ENCODE results near the gene SPRY1. TPM values are rescaled to one million over a fixed set of nuclear protein-coding genes. Genes with fewer than 3 reads are reported as not detected.

SPRY1 gene
- total RNA-seq, 2 experiments from 2014 or later, result 50.7 to 53.2 TPM

- H3K27me3 Mint-ChIP-seq (ENCODE audit: low read depth), result no peaks in the 10 kb centered on the region
- ChIA-PET POLR2A (no interaction called here), CTCF (no interaction called here)
- H3K9me3 Mint-ChIP-seq (ENCODE audit: insufficient read depth), result no peaks in the 10 kb centered on the region
- no peaks in the 10 kb centered on the region for H3K36me3 Mint-ChIP-seq (ENCODE audit: low read depth)
- no peak for DNase-seq
- ATAC-seq, result no peak
- peaks cover 19% of the 10 kb centered on the region for H3K4me1 Mint-ChIP-seq (ENCODE audit: low read depth)
- no peak overlapping the region for H3K27ac Mint-ChIP-seq
- no peak overlapping the region for H3K4me3 Mint-ChIP-seq
These were observed 39.7 kb upstream of the SPRY1 start for GRCh38 chr4:123356921-123357320.

- no peak overlapping the region for H3K4me3 Mint-ChIP-seq
These were observed 36.9 kb upstream of the SPRY1 start for GRCh38 chr4:123359449-123360315.

GRCh38 chr4:123361195-123361861 lies 35.3 kb upstream of the SPRY1 start:
- Mint-ChIP-seq H3K36me3 (ENCODE audit: low read depth) (no peaks in the 10 kb centered on the region), H3K4me1 (ENCODE audit: low read depth) (peaks cover 4% of the 10 kb centered on the region), H3K27me3 (ENCODE audit: low read depth) (peaks cover 3% of the 10 kb centered on the region), H3K4me3 (no peak overlapping the region), H3K9me3 (ENCODE audit: insufficient read depth) (no peaks in the 10 kb centered on the region), H3K27ac (no peak overlapping the region)
- DNase-seq (no peak), ATAC-seq (no peak)
- POLR2A ChIA-PET, result no interaction called here
- CTCF ChIA-PET, result no interaction called here

More at GRCh38 chr4:123359449-123360315, 36.9 kb upstream of the SPRY1 start:
- ChIA-PET CTCF (no interaction called here), POLR2A (no interaction called here)
- Mint-ChIP-seq H3K27me3 (ENCODE audit: low read depth) (no peaks in the 10 kb centered on the region), H3K4me1 (ENCODE audit: low read depth) (peaks cover 4% of the 10 kb centered on the region), H3K36me3 (ENCODE audit: low read depth) (no peaks in the 10 kb centered on the region), H3K27ac (no peak overlapping the region), H3K9me3 (ENCODE audit: insufficient read depth) (no peaks in the 10 kb centered on the region)
- no peak for ATAC-seq
- DNase-seq, result no peak

GRCh38 chr4:123362103-123362502 lies 34.5 kb upstream of the SPRY1 start:
- H3K4me1 Mint-ChIP-seq (ENCODE audit: low read depth), result peaks cover 4% of the 10 kb centered on the region
- H3K9me3 Mint-ChIP-seq (ENCODE audit: insufficient read depth), result no peaks in the 10 kb centered on the region
- no peak for ATAC-seq
- no peaks in the 10 kb centered on the region for H3K36me3 Mint-ChIP-seq (ENCODE audit: low read depth)
- ChIA-PET CTCF (no interaction called here), POLR2A (no interaction called here)
- H3K27ac Mint-ChIP-seq, result no peak overlapping the region
- peaks cover 3% of the 10 kb centered on the region for H3K27me3 Mint-ChIP-seq (ENCODE audit: low read depth)
- DNase-seq, result no peak
- no peak overlapping the region for H3K4me3 Mint-ChIP-seq

- DNase-seq (no peak), ATAC-seq (no peak)
- Mint-ChIP-seq H3K27me3 (ENCODE audit: low read depth) (peaks cover 3% of the 10 kb centered on the region), H3K27ac (no peak overlapping the region), H3K4me3 (no peak overlapping the region), H3K9me3 (ENCODE audit: insufficient read depth) (no peaks in the 10 kb centered on the region), H3K36me3 (ENCODE audit: low read depth) (no peaks in the 10 kb centered on the region), H3K4me1 (ENCODE audit: low read depth) (peaks cover 4% of the 10 kb centered on the region)
- ChIA-PET CTCF (no interaction called here), POLR2A (no interaction called here)
These were observed 32.9 kb upstream of the SPRY1 start for GRCh38 chr4:123363729-123364128.

GRCh38 chr4:123364906-123365305 lies 31.7 kb upstream of the SPRY1 start:
- ATAC-seq, result no peak
- no peak overlapping the region for H3K27ac Mint-ChIP-seq

GRCh38 chr4:123365412-123365811 lies 31.2 kb upstream of the SPRY1 start:
- no peak for DNase-seq
- Mint-ChIP-seq H3K9me3 (ENCODE audit: insufficient read depth) (no peaks in the 10 kb centered on the region), H3K27ac (no peak overlapping the region), H3K27me3 (ENCODE audit: low read depth) (peaks cover 3% of the 10 kb centered on the region), H3K4me1 (ENCODE audit: low read depth) (no peaks in the 10 kb centered on the region), H3K4me3 (no peak overlapping the region), H3K36me3 (ENCODE audit: low read depth) (no peaks in the 10 kb centered on the region)
- POLR2A ChIA-PET, result no interaction called here
- CTCF ChIA-PET, result no interaction called here
- ATAC-seq, result no peak

More at GRCh38 chr4:123364906-123365305, 31.7 kb upstream of the SPRY1 start:
- H3K36me3 Mint-ChIP-seq (ENCODE audit: low read depth), result no peaks in the 10 kb centered on the region
- DNase-seq, result no peak
- ChIA-PET POLR2A (no interaction called here), CTCF (no interaction called here)
- peaks cover under 1% of the 10 kb centered on the region for H3K4me1 Mint-ChIP-seq (ENCODE audit: low read depth)
- peaks cover 3% of the 10 kb centered on the region for H3K27me3 Mint-ChIP-seq (ENCODE audit: low read depth)
- H3K9me3 Mint-ChIP-seq (ENCODE audit: insufficient read depth), result no peaks in the 10 kb centered on the region
- no peak overlapping the region for H3K4me3 Mint-ChIP-seq

GRCh38 chr4:123366144-123366748 lies 30.3 kb upstream of the SPRY1 start:
- H3K27ac Mint-ChIP-seq, result no peak overlapping the region
- ATAC-seq (no peak), DNase-seq (no peak)
- H3K9me3 Mint-ChIP-seq (ENCODE audit: insufficient read depth), result no peaks in the 10 kb centered on the region
- H3K4me1 Mint-ChIP-seq (ENCODE audit: low read depth), result no peaks in the 10 kb centered on the region
- peaks cover 3% of the 10 kb centered on the region for H3K27me3 Mint-ChIP-seq (ENCODE audit: low read depth)
- CTCF ChIA-PET, result no interaction called here
- no peaks in the 10 kb centered on the region for H3K36me3 Mint-ChIP-seq (ENCODE audit: low read depth)
- no peak overlapping the region for H3K4me3 Mint-ChIP-seq
- POLR2A ChIA-PET, result no interaction called here

- Mint-ChIP-seq H3K27me3 (ENCODE audit: low read depth) (peaks cover 17% of the 10 kb centered on the region), H3K4me1 (ENCODE audit: low read depth) (no peaks in the 10 kb centered on the region), H3K9me3 (ENCODE audit: insufficient read depth) (peaks cover 7% of the 10 kb centered on the region), H3K36me3 (ENCODE audit: low read depth) (no peaks in the 10 kb centered on the region), H3K27ac (no peak overlapping the region), H3K4me3 (no peak overlapping the region)
- ChIA-PET CTCF (no interaction called here), POLR2A (no interaction called here)
- ATAC-seq (no peak), DNase-seq (no peak)
These were observed 17.8 kb upstream of the SPRY1 start for GRCh38 chr4:123378794-123379193.

GRCh38 chr4:123379392-123379791 lies 17.2 kb upstream of the SPRY1 start:
- CTCF ChIA-PET, result no interaction called here
- Mint-ChIP-seq H3K4me1 (ENCODE audit: low read depth) (no peaks in the 10 kb centered on the region), H3K36me3 (ENCODE audit: low read depth) (no peaks in the 10 kb centered on the region), H3K27me3 (ENCODE audit: low read depth) (peaks cover 17% of the 10 kb centered on the region), H3K27ac (no peak overlapping the region), H3K4me3 (no peak overlapping the region), H3K9me3 (ENCODE audit: insufficient read depth) (peaks cover 7% of the 10 kb centered on the region)
- DNase-seq (no peak), ATAC-seq (no peak)
- POLR2A ChIA-PET, result no interaction called here

- POLR2A ChIA-PET, result no interaction called here
- Mint-ChIP-seq H3K27me3 (ENCODE audit: low read depth) (peaks cover 17% of the 10 kb centered on the region), H3K4me3 (no peak overlapping the region), H3K36me3 (ENCODE audit: low read depth) (no peaks in the 10 kb centered on the region), H3K9me3 (ENCODE audit: insufficient read depth) (no peaks in the 10 kb centered on the region), H3K27ac (no peak overlapping the region), H3K4me1 (ENCODE audit: low read depth) (no peaks in the 10 kb centered on the region)
- DNase-seq (no peak), ATAC-seq (no peak)
- CTCF ChIA-PET, result interaction anchor here (0.9 kb wide), 1 partner anchor 263 kb away, joined by 4 read pairs; no protein-coding TSS in a partner anchor
These were observed 15.6 kb upstream of the SPRY1 start for GRCh38 chr4:123380728-123381716.

Measured in activated CD8-positive, alpha-beta T cell treated with anti-CD3 and anti-CD28 coated beads, Interleukin-2, amount 10 ng/mL, durations not matched to agents 7 days and 5 days (primary cell).